ENCODE data around the gene MAPKAPK2.

MAPKAPK2 gene

DNA sequence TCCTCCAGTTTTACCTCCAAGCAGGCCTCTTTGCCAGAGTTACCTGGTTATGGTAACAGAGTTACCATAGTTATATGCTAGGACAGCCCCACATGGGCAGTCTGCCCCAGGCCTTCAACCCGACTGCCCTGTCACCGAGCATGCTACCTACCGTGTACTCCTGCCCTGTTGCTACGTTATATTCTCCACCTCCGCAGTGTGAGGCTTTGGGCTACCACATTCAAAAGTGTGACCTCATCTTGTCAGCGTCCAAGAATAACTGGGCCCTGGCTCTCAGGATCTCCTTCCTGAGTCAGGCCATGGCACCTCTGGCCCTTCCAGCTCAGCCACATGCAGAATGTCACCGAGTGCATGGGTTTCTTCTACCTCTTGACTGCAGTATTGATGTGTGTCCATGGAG lies 8.9 kb downstream of the MAPKAPK2 start:
- no peak overlapping the region for H3K4me3 ChIP-seq (ENCODE audit: low read depth, low read length)
- no peak for DNase-seq (ENCODE audit: low read depth)
- TF ChIP-seq, protein P1, sequence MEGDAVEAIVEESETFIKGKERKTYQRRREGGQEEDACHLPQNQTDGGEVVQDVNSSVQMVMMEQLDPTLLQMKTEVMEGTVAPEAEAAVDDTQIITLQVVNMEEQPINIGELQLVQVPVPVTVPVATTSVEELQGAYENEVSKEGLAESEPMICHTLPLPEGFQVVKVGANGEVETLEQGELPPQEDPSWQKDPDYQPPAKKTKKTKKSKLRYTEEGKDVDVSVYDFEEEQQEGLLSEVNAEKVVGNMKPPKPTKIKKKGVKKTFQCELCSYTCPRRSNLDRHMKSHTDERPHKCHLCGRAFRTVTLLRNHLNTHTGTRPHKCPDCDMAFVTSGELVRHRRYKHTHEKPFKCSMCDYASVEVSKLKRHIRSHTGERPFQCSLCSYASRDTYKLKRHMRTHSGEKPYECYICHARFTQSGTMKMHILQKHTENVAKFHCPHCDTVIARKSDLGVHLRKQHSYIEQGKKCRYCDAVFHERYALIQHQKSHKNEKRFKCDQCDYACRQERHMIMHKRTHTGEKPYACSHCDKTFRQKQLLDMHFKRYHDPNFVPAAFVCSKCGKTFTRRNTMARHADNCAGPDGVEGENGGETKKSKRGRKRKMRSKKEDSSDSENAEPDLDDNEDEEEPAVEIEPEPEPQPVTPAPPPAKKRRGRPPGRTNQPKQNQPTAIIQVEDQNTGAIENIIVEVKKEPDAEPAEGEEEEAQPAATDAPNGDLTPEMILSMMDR (IDR thresholded peaks at IDR 0.05; ENCODE audit: insufficient read depth, low read depth, low read length, missing control alignments): no peak

DNA sequence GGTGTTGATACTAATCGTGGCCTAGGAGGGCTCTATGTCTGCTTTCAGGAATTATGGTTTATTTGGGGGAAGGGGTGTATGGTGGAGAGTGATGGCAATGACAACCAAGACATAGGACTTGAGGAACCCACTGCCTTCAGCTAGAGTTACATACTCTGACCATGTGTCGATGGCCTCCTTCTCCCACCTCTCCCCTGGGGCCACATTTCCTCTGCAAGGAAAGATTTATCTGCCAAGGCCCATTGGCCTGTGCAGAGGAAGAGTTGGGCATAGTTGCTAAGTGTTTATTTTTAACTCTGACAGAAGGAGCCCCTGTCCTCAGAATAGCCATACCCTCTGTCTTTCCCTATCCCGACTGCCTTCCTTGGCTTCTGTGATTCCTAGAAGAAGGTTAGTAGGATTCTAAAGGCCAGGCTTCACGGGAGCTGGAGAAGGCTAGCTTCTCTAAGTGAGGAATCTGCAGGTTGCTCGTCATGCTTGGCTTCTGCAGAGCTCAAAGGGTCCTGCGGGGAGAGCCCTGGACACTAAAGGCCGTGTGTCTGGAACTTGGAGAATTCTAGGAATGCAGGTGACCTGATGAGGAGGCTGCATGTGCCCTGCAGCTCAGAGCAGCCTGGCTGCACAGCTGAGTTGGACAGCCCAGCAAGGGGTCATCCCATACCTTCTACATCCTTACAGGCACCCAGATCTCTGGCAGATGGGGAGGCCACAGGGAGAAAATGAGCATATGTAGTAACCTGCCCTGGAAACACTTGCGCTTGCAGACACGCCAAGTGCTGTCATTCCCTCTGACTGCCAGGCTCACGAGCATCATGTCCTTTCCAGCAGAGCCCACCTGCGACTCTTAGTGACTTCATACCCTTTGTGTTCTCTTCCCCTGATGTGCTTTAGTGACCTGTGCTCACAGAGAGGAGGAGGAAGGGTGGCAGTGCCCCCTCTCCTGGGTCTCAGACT lies 9.7 kb downstream of the MAPKAPK2 start:
- H3K4me3 ChIP-seq (ENCODE audit: low read depth, low read length): no peak overlapping the region
- DNase-seq (ENCODE audit: low read depth): no peak
- TF ChIP-seq, protein P1 (IDR thresholded peaks at IDR 0.05; ENCODE audit: insufficient read depth, low read depth, low read length, missing control alignments): no peak

DNA sequence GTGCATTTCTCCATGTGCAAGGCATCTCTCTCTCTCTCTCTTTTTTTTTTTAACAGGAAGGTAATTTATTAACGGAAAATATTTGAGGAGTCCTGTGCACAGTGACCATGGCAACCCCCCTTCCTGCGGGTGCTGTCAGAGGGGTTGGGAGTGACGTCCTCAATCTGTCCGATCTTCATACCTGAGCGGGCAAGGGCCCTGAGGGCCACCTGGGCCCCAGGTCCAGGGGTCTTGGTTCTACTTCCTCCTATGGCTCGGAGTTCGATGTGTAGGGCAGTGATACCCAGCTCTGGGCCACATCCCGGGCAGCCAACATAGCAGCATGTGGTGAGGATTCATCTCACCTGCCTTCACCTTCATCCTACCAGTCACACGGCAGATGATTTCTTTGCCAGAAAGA lies 11.0 kb downstream of the MAPKAPK2 start:
- TF ChIP-seq, protein P1 (IDR thresholded peaks at IDR 0.05; ENCODE audit: insufficient read depth, low read depth, low read length, missing control alignments): no peak
- DNase-seq (ENCODE audit: low read depth): no peak
- H3K4me3 ChIP-seq (ENCODE audit: low read depth, low read length): no peak overlapping the region

DNA sequence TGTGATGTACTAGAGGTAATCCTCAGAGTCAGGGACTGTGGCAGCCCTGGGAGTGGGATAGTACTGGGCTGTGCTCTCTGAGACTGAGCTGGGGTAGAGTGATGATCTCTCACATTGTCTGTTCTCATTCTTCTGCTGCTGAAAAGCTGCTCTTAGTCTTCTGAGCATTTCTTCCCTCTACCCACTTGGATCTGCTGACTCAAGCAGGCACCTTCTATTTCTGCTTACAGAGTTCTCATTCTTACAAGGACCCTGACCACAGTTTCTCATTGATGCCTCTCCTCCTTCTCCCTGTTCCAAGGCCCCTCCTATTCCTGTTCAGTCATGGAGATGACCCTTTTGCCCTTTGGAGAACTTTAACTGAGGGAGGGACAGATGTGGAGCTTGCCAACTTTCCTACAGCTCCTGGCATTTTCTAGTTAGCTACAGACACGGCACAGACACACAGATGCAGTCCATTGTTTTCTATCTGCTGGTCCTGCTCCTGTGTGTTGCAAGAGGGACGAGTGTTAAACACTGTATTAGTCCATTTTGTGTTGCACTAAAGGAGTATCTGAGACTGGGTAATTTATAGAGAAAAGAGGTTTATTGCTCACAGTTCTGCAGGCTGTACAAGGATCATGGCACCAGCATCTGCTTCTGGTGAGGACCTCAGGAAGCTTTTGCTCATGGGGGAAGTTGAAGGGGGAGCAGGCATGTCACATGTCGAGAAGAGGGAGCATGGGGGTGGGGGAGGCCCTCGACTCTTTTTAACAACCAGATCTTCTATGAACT lies 12.3 kb downstream of the MAPKAPK2 start:
- TF ChIP-seq, protein P1 (IDR thresholded peaks at IDR 0.05; ENCODE audit: insufficient read depth, low read depth, low read length, missing control alignments): no peak
- no peak for DNase-seq (ENCODE audit: low read depth)
- H3K4me3 ChIP-seq (ENCODE audit: low read depth, low read length): no peak overlapping the region

DNA sequence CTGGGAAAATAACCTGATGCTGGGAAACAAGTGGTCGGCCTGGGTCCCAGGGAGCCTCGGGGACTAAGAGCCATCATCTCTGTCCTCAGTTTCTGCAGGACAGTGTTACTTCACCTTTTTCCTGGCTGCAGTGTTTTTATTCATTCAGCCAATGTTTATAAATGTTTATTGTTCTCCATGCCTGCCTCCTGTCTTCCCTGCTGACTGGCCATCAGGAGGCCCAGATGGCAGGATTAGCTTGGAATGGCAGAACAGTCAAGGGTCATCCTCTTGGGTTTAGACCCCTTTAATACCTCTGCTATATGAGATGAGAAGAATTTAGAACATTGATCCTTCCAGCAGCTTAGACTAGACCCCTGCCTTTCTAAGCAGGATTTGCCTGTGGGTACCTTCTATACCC lies 13.3 kb downstream of the MAPKAPK2 start:
- TF ChIP-seq, protein P1 (IDR thresholded peaks at IDR 0.05; ENCODE audit: insufficient read depth, low read depth, low read length, missing control alignments): no peak
- no peak for DNase-seq (ENCODE audit: low read depth)
- no peak overlapping the region for H3K4me3 ChIP-seq (ENCODE audit: low read depth, low read length)

DNA sequence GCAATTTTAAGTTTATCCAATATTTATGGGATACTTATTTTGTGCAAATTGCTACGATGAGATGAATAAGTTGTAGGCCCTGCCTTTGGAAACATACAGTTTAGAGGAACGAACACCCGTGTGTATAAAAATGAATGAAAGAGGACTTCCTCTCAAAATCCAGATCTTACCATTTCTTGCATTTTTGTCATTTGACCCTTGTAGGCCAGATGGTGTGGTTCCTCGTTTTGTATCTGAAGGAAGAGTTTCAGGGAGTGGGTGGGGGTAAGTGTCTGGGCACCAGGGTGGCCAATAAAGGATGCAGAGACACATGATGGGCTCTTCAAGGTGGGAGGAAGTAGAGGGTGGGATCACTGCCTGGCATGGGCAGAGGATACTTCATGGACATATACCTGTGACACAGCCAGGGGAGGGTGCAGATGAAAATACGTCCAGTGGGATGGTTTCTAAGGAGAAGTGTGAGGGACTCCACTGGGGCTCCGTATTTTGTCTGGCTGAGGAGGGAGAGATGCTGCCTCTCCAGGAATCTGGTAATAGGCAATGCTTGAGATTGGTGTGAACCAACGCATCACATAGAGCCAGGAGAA lies 14.4 kb downstream of the MAPKAPK2 start:
- H3K4me3 ChIP-seq (ENCODE audit: low read depth, low read length): no peak overlapping the region
- DNase-seq (ENCODE audit: low read depth): no peak

More for the DNA sequence above, 14.4 kb downstream of the MAPKAPK2 start:
- TF ChIP-seq, protein P1 (IDR thresholded peaks at IDR 0.05; ENCODE audit: insufficient read depth, low read depth, low read length, missing control alignments): no peak

Measured in GM12865 (cell line).